Activated CD8-positive, alpha-beta memory T cell treated with anti-CD3 and anti-CD28 coated beads, Interleukin-2, amount 50 U/mL, for 24 hours (primary cell): Measurements from ENCODE around the gene ARL3.

Experiments
- DNase-seq: peaks from one replicate; pipeline ENCODE4 v3.0.0-alpha.2; 2020; ENCODE audit errors: extremely low read depth

ARL3 gene

DNA sequence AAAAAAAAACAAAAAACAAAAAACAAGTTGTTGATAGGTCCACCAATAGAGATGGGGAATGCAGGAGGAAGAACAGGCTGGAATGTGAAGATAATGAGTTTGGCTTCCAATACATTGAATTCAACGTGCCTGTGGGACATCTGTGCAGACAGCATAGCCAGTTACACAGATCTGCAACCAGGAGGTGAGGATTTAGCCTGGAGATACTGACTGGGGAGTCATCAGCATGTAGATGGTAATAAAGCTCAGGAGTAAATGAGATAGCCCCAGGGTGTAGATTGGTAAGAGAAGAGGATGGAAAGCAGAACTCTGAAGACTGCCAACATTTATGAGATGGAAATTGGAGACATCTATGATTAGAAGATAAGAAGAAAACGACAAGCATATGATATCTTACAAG is 74.7 kb downstream of the ARL3 start:
- DNase-seq, result no peak

DNA sequence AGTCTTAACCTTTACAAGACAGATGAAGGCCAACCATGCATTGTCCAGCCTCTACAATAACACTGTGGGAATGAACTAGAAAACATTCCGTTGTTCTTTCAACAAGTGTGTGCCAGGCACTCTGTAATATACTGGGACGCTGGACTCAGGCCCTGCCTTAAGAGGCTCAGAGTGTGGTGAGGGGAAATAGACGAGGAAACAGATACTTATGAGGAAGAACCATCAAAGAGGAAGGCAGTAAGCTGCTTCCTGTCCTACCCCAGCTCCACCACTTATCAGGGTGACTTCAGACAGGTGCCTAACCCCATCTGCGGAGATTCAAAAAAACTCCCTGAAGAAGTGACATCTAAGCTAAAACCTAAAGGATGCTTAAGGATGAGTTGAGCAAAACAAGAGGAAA is 78.8 kb downstream of the ARL3 start:
- no peak for DNase-seq

DNA sequence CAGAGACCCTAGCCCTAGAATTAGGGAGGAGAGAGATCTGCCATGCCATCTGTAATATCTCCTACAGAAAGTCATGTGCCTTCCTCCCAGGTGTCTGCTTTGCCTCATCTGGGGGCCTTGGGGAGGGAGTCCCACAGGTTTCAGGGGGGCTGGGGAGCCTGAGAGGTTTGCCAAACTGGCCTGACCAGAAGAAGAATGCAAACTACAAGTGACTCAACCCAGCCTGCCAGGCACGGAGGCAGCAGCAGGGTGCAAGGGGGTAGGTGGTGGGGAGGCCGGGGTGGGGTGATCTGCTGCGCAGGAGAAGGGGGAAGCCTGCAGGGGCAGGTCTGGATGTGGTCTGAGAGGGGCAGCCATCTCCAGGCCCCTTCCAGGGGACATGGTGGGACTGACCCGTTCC is 79.5 kb downstream of the ARL3 start:
- no peak for DNase-seq

DNA sequence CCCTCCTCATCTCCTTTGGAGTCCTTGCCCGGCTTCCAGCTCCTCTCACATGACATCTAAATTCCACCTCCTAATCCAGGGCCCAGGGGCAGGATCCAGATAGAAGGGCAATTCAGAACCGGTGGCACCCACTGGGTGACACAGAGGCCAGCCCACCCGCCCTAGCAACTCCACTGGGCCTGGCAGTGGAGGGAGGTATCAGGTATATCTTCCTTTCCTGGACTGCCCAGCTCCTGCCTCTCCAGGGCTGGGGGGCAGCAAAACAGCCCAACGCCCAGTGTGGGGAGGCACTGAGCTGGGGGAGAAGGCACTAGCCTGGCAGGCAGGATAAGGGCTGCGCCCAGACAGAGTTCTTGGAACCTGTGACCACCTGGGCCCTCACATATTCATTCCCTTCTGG is 80.3 kb downstream of the ARL3 start:
- DNase-seq, result no peak

- no peak for DNase-seq
Observed at GRCh38 chr10:102633287-102633686, 80.9 kb downstream of the ARL3 start.

DNA sequence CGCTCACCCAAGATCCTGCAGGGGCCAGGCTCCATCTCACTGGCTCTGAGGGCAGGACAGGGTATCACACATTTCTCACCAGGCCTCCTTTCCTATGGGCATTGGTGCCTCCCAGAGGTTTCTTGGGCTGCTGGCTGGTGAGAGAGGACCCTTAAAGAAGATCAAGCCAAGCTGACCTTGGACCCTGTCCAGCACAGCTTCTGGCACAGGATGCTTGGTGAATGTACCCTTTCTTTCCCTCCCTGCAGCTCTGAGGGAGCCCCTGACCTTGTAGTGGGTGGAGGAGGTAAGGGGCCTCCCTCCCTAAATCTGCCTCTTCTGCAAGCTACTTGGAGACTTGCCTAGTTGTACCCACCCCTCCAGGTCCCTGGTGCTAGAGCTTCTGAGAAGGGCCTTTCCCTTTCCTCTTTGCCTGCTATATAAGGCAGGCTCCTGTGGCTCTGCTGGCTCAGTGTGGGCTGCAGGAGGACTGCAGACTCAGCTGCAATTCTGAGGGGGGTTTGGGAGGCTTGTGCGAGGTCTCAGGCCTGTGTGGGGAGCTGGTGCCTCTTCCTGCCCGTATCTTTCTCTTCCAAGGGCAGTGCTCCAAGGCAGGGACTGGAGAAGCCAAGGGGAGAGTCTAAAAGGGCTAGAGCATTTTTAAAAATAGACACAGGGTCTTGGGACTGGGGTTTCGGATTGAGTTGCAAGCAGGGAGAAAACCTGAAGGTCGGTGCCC is 81.6 kb downstream of the ARL3 start:
- no peak for DNase-seq

DNA sequence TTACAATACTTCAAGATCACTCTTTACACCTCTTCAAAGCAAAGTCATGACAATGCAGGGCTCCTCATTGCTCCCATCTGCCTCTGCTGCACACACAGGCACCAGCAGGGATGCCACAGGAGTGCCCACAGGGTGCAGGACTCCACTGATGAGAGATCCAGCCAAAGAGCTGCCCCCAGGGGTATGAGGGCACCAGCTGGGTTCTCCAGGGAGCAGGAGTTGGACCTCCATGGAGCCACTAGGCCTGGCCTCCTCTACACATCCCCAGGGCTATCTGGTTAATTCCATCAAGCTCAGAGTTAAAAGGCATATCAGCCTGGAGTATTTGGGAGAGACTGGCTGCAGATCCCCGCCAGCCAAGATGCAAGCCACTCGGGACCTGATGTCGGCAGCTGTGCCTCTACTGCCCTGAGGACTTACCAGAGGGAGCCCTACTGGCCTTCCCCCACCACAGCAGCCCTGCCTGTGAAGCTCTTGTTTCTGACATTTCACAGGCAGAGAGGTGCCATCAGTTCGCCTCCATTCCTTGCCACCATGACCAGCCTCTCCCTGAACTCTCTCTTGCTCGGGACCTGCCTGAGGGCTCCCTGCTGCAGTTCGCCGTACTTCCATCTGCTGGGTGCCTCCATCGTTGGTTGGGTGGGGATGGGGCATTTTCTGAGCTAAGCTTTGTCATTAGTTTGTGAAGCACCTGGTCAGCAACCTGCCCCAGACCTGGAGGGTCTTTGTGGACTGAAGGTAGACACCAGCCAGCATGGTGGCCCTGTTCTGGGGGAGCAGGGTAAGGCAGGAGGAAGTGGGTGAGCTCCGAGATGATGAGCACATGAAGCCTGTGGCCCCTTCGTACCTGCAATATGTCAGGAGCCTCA is 82.4 kb downstream of the ARL3 start:
- DNase-seq, result no peak

GRCh38 chr10:102630663-102631062 is 83.5 kb downstream of the ARL3 start:
- DNase-seq, result no peak

- DNase-seq, result no peak
Observed at GRCh38 chr10:102629661-102630614, 84.3 kb downstream of the ARL3 start.

GRCh38 chr10:102628451-102628911 is 85.7 kb downstream of the ARL3 start:
- no peak for DNase-seq

DNA sequence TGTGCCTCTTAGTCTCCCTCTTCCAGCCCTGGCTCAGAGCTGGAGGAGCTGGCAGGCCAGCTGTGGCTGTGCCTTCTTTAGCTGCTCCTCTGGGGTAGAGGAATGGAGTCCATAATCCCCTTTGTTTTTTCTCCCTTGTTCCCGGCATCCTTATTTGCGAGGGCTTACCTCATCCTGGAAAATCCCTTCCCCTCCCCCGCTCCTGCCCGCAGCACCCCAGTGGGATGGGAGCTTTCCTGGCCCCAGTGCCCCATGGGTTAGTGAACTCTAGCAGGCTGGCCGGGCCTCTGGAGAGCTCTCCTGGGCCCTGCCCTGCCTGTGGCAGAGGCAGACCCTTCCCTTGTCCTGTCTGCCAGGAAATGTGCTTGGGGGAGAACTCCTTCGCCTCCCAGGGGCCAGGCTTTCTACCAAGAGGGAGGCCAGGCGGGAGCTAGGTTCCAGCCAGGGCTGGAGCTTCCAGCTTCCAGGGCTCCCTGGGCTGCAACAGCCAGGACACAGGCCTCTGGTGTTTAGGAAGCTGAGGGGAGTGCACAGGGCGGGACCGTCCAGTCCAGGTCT is 86.4 kb downstream of the ARL3 start:
- no peak for DNase-seq

DNA sequence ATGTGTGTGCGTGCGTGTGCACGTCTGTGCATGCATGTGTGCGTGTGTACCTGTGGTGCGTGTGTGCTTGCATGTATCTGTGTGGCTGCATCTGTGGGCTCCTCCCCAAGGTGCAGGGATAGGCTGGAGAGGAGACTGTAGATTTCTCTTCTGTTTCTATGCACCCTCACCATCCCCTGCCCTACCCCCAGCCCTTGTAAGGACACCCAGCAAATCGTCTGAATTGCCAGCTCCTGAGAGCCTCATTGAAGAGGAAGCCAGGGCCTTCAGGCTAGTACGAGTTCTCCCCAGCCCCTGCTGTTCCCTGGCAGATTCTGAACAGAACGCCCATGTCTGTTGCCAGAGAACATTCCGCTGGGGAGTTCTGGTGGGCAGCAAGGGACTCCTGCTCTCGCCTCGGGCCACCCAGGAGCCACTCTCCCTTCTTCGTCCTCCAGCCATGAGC is 86.9 kb downstream of the ARL3 start:
- no peak for DNase-seq

DNA sequence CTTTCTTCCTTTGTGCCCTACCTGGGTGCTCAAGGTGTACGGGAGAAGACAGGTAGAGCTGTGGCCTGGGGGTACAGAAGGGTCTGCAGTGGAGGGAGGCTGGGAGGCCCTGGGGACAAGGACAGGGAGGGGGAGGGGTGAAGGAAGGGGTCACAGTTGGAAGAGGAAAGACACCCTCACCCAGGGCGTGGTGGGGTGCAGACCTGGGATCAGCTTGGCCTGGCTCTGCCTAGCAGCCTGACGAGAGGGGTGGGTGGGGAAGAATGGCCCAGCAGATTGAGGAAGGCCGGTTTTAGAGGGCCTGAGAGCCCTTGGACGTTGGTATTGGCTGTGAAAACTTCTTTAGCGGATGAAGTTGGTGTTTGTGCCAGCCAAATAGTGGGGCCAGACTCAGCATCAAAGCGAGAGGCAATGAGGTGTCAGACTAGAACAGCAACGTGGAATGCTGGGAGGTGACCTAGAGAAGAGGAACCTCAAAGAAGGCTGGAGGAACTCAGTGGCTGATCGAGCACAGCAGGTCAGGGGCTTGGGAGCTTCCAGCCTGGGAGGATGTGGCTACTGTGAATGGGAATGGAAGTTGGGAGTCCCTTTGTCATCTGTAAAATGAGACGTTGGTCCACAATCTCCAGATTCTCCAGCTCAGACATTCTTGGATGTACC is 88.0 kb downstream of the ARL3 start:
- DNase-seq, result no peak

GRCh38 chr10:102624751-102625645 is 89.2 kb downstream of the ARL3 start:
- no peak for DNase-seq

DNA sequence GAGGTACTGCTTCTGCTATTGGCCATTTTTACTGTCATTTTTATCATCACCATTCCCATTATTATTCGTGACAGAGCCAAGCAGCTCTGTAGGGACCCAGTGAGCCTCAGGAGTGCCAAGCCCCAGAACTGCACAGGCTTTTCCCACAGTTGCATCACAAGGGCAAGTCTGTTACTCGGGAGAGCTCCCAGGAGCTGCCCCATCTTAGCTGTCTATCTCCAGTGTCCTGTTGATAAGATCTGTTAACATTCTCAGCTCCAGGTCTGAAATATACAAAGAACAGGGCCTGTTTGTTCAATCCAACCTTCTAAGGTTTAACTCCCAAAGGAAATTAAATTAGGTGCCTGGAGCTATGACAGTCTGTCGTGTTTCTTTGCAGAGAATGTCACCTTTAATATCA is 90.1 kb downstream of the ARL3 start:
- DNase-seq, result no peak
